Osteoblast (primary cell): ENCODE results near the gene SYT9. TPM values are rescaled to one million over a fixed set of nuclear protein-coding genes. Genes with fewer than 3 reads are reported as not detected.
A peak's percentile ranks its signal among the peaks of the same experiment; 100 is the strongest.

ENCODE experiments used
- DNase-seq: peaks from one replicate; pipeline ENCODE4 v3.0.0; 2011; ENCODE audit warnings: low spot score, mixed read lengths; ENCODE audit not compliant: insufficient read length; ENCODE audit errors: missing footprints
- H2AFZ ChIP-seq: 2 replicates; pipeline ENCODE4 v1.6.0; 2011; ENCODE audit warnings: mild to moderate bottlenecking, low read length
- H3K27ac ChIP-seq: 2 replicates; pipeline ENCODE4 v1.5.1; 2011; ENCODE audit warnings: mild to moderate bottlenecking, low read depth, low read length, moderate library complexity
- H3K27me3 ChIP-seq: 2 replicates; pipeline ENCODE4 v1.6.0; 2012; ENCODE audit warnings: mild to moderate bottlenecking, control low read depth, inconsistent platforms, low read length, moderate library complexity; ENCODE audit not compliant: insufficient read depth
- H3K36me3 ChIP-seq: 2 replicates; pipeline ENCODE4 v1.5.1; 2011; ENCODE audit warnings: mild to moderate bottlenecking, low read length, control low read depth, moderate library complexity; ENCODE audit not compliant: insufficient read depth
- H3K4me1 ChIP-seq: 2 replicates; pipeline ENCODE4 v1.5.1; 2011; ENCODE audit warnings: mild to moderate bottlenecking, low read length, control low read depth, moderate library complexity; ENCODE audit not compliant: insufficient read depth
- H3K4me2 ChIP-seq: 2 replicates; pipeline ENCODE4 v1.6.0; 2011; ENCODE audit warnings: mild to moderate bottlenecking, low read length; ENCODE audit not compliant: insufficient read depth
- H3K4me3 ChIP-seq: fragments of 200-600 bp; sonication (generic); 3 replicates; pipeline ENCODE4 v1.5.1; 2012; ENCODE audit warnings: mild to moderate bottlenecking, low read length, inconsistent platforms; ENCODE audit not compliant: insufficient read depth
- H3K79me2 ChIP-seq: 2 replicates; pipeline ENCODE4 v1.6.0; 2012; ENCODE audit warnings: mild to moderate bottlenecking, low read length, control low read depth, inconsistent platforms; ENCODE audit not compliant: insufficient read depth
- H3K9me3 ChIP-seq: 2 replicates; pipeline ENCODE4 v1.5.1; 2011; ENCODE audit warnings: low read depth, low read length, control low read depth
- H4K20me1 ChIP-seq: 2 replicates; pipeline ENCODE4 v1.6.0; 2012; ENCODE audit warnings: mild to moderate bottlenecking, low read length, control low read depth; ENCODE audit not compliant: insufficient read depth
- CTCF ChIP-seq: IDR thresholded peaks from 2 replicates; pipeline ENCODE4 v1.5.1; 2011; ENCODE audit warnings: mild to moderate bottlenecking, low read depth, low read length, moderate library complexity; ENCODE audit errors: extremely low read depth
- total RNA-seq: library from RNA; depleted of rRNA; stranded (reverse); fragments of >200 nt; gene quantifications from 2 replicates; pipeline ENCODE4 v1.2.3, GENCODE V29; 2012

Gene SYT9
- total RNA-seq, 1 donor = not detected

GRCh38 chr11:7485186-7486097 lies 233.7 kb downstream of the SYT9 start, which contains the start of gene OLFML1:
TSS of gene OLFML1 (plus strand) at chr11:7485506. CDS start at chr11:7485876, 370 bp downstream.
- no peak for DNase-seq
- Histone ChIP-seq H3K27me3 (no peaks in the 10 kb centered on the region), H3K27ac (no peak within 1 kb of the TSS)

GRCh38 chr11:7486098-7486780 lies 234.5 kb downstream of the SYT9 start:
- Histone ChIP-seq H2AFZ (no peak overlapping the region), H3K36me3 (no peaks in the 10 kb centered on the region), H3K79me2 (no peaks in the 10 kb centered on the region), H4K20me1 (no peaks in the 10 kb centered on the region), H3K4me3 (peak overlapping the region; percentile 7), H3K4me2 (no peak overlapping the region), H3K9me3 (no peaks in the 10 kb centered on the region), H3K4me1 (peaks cover 10% of the 10 kb centered on the region), H3K27me3 (no peaks in the 10 kb centered on the region), H3K27ac (no peak overlapping the region)
- DNase-seq = no peak
- no peak for TF ChIP-seq CTCF

More at GRCh38 chr11:7485186-7486097, 233.7 kb downstream of the SYT9 start, which contains the start of gene OLFML1:
- H3K79me2 ChIP-seq = no peaks in the 10 kb centered on the region
- peak within 1 kb of the TSS; percentile 7 for H3K4me3 ChIP-seq
- peak within 1 kb of the TSS; percentile 67 for H2AFZ ChIP-seq
- no peaks in the 10 kb centered on the region for H4K20me1 ChIP-seq
- peaks cover 6% of the 10 kb centered on the region for H3K4me1 ChIP-seq
- peak within 1 kb of the TSS; percentile 34 for H3K4me2 ChIP-seq
- H3K9me3 ChIP-seq = no peaks in the 10 kb centered on the region
- H3K36me3 ChIP-seq = no peaks in the 10 kb centered on the region
- no peak for TF ChIP-seq CTCF

- H4K20me1 ChIP-seq = no peaks in the 10 kb centered on the region
- no peaks in the 10 kb centered on the region for H3K27me3 ChIP-seq
- DNase-seq = no peak
- H3K4me1 ChIP-seq = peaks cover 10% of the 10 kb centered on the region
- H2AFZ ChIP-seq = no peak overlapping the region
- H3K4me2 ChIP-seq = no peak overlapping the region
- no peaks in the 10 kb centered on the region for H3K9me3 ChIP-seq
- TF ChIP-seq CTCF = no peak
- no peak overlapping the region for H3K27ac ChIP-seq
- H3K36me3 ChIP-seq = no peaks in the 10 kb centered on the region
- no peak overlapping the region for H3K4me3 ChIP-seq
- H3K79me2 ChIP-seq = no peaks in the 10 kb centered on the region
Observed at GRCh38 chr11:7486781-7487140, 235.1 kb downstream of the SYT9 start.

- no peak for DNase-seq
- Histone ChIP-seq H3K4me1 (peaks cover 10% of the 10 kb centered on the region), H3K36me3 (no peaks in the 10 kb centered on the region), H3K4me2 (no peak overlapping the region), H4K20me1 (no peaks in the 10 kb centered on the region), H3K79me2 (no peaks in the 10 kb centered on the region), H3K27me3 (no peaks in the 10 kb centered on the region), H3K9me3 (no peaks in the 10 kb centered on the region), H3K27ac (no peak overlapping the region), H2AFZ (no peak overlapping the region), H3K4me3 (no peak overlapping the region)
- TF ChIP-seq CTCF = no peak
Observed at GRCh38 chr11:7487360-7487759, 235.7 kb downstream of the SYT9 start.
